Measurements from ENCODE around the gene DHRS11.

DNA sequence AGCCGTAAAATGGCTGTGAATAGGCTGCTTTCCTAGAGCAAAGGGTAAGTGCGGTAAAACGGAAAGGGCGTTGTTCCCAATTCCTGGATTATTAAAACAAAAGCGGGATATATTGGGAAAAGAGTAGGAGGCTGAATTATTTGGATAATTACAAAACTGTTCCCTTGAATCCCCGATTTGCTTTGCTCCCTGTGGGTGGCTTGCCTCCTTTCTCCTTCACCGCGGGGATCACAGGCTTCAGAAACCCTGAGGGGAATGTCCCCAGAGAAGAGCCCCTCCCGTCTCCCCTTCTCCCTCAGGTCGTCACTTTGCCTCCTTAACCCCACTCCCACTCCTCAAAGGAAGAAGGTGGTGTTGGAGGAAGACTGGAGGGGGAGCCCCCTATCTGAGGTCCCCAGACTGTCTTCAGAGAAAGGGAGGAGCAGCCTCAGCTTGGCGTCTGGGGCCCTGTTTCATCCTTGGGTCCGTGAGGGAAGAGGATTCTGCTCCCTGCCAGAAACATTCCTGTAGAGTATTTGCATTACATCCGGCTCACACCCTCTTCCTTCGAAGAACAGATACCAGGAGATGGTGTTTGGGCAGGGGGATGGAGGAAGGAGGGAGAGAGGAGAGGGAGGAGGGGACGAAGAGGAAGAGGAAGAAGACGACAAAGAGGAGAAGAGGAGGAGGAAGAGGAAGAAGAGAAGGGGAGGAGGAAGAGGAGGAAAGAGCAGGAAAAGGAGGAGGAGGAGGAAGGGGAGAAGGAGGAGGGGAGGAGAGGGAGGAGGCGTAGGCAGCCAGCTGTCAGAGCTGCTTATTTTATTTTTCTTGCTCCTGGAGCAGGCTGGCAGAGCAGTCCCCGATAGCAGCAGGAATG lies 41.5 kb downstream of the DHRS11 start:
- TF ChIP-seq, protein P1, sequence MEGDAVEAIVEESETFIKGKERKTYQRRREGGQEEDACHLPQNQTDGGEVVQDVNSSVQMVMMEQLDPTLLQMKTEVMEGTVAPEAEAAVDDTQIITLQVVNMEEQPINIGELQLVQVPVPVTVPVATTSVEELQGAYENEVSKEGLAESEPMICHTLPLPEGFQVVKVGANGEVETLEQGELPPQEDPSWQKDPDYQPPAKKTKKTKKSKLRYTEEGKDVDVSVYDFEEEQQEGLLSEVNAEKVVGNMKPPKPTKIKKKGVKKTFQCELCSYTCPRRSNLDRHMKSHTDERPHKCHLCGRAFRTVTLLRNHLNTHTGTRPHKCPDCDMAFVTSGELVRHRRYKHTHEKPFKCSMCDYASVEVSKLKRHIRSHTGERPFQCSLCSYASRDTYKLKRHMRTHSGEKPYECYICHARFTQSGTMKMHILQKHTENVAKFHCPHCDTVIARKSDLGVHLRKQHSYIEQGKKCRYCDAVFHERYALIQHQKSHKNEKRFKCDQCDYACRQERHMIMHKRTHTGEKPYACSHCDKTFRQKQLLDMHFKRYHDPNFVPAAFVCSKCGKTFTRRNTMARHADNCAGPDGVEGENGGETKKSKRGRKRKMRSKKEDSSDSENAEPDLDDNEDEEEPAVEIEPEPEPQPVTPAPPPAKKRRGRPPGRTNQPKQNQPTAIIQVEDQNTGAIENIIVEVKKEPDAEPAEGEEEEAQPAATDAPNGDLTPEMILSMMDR (IDR thresholded peaks at IDR 0.05), result no peak
- TF ChIP-seq POLR2A (IDR thresholded peaks at IDR 0.05), result no peak
